SJCRH30 (cell line): ENCODE data around the gene MICAL1. TPM values are rescaled to one million over a fixed set of nuclear protein-coding genes. Genes with fewer than 3 reads are reported as not detected.

ENCODE experiments used
- DNase-seq, 2 experiments: peaks; one replicate each; pipeline ENCODE4 v3.0.0-alpha.2; 2015 to 2020
- H3K27ac ChIP-seq: fragments of 250-450 bp; sonication (Bioruptor Pico); 2 replicates; pipeline ENCODE4 v1.5.1; 2020; ENCODE audit warnings: mild to moderate bottlenecking, moderate library complexity
- H3K27me3 ChIP-seq: fragments of 250-450 bp; sonication (Bioruptor Pico); 2 replicates; pipeline ENCODE4 v1.5.1; 2020; ENCODE audit warnings: mild to moderate bottlenecking, moderate library complexity
- H3K36me3 ChIP-seq: fragments of 250-450 bp; sonication (Bioruptor Pico); 2 replicates; pipeline ENCODE4 v1.5.1; 2020; ENCODE audit warnings: mild to moderate bottlenecking, moderate library complexity
- H3K4me1 ChIP-seq: fragments of 250-450 bp; sonication (Bioruptor Pico); 2 replicates; pipeline ENCODE4 v1.5.1; 2020; ENCODE audit warnings: mild to moderate bottlenecking, moderate library complexity
- H3K4me3 ChIP-seq: fragments of 250-450 bp; sonication (Bioruptor Pico); 2 replicates; pipeline ENCODE4 v1.5.1; 2020; ENCODE audit warnings: mild to moderate bottlenecking, moderate library complexity
- H3K9me3 ChIP-seq: fragments of 250-450 bp; sonication (Bioruptor Pico); replicated peaks from 2 replicates; pipeline ENCODE4 v1.5.1; 2020; ENCODE audit warnings: mild to moderate bottlenecking, moderate library complexity
- total RNA-seq: library from RNA; depleted of rRNA; stranded (reverse); fragments of >200 nt; shearing (Covaris generic); gene quantifications from 2 replicates; pipeline ENCODE4 v1.2.3, GENCODE V29; 2014

Gene MICAL1
- total RNA-seq, 1 experiment from 2014 or later, result 27.2 TPM

GRCh38 chr6:109482905-109483734, 27.5 kb upstream of the MICAL1 start, which contains the start of gene ZBTB24:
TSS of gene ZBTB24 (minus strand) at chr6:109483219. CDS start at chr6:109482026, 1,193 bp downstream.
- Histone ChIP-seq H3K36me3 (peaks cover 31% of the 10 kb centered on the region), H3K4me3 (peak within 1 kb of the TSS; percentile 95)

GRCh38 chr6:109480993-109481480, 25.5 kb upstream of the MICAL1 start:
- no peak for DNase-seq
- Histone ChIP-seq H3K4me1 (peaks cover 25% of the 10 kb centered on the region), H3K27ac (no peak overlapping the region), H3K9me3 (no peaks in the 10 kb centered on the region), H3K36me3 (peaks cover 40% of the 10 kb centered on the region), H3K27me3 (no peaks in the 10 kb centered on the region), H3K4me3 (no peak overlapping the region)

More at GRCh38 chr6:109482905-109483734, 27.5 kb upstream of the MICAL1 start, which contains the start of gene ZBTB24:
- no peaks in the 10 kb centered on the region for H3K27me3 ChIP-seq
- H3K27ac ChIP-seq, result peak within 1 kb of the TSS; percentile 58
- H3K9me3 ChIP-seq, result no peaks in the 10 kb centered on the region
- H3K4me1 ChIP-seq, result peaks cover 28% of the 10 kb centered on the region
- peak; percentile 94 to 95 for DNase-seq

DNA sequence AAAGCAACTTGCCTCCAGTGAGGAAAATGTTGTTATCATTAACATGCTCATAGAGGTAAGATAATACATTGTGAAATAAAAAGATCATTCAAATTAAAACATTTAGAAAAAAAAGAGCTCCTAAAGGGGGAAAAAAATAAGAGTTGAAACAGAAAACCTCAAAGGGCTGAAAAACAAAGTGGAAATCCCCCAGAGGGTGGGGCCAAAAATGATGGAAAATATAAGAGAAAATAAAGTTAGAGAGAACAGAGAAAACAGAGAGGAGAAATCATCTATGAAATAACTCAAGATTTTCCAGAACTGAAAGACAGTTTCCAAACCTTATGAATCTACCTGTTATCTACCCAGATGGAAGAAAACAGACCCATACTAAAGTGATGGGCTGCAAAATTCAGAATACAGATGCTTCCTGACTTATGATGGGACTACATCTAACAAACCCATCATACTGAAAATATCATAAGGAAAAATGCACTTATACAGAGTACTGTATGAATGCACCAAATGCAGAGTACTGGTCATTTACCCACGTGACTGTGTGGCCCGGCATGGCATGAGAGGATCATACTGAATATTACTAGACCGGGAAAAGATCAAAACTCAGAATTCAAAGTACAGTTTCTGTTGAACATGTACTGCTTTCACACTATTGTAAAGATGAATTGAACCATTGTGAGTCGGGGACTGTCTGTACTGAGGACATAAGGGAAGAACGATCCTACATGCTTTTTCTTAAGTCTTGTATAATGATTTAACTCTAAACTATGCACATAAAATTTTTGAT, 23.5 kb upstream of the MICAL1 start:
- Histone ChIP-seq H3K27me3 (no peaks in the 10 kb centered on the region), H3K27ac (no peak overlapping the region), H3K9me3 (no peaks in the 10 kb centered on the region), H3K4me1 (peaks cover 12% of the 10 kb centered on the region), H3K4me3 (no peak overlapping the region), H3K36me3 (peaks cover 59% of the 10 kb centered on the region)
- no peak for DNase-seq

- Histone ChIP-seq H3K27ac (no peak overlapping the region), H3K9me3 (no peaks in the 10 kb centered on the region), H3K4me1 (peaks cover 9% of the 10 kb centered on the region), H3K36me3 (peaks cover 62% of the 10 kb centered on the region), H3K4me3 (no peak overlapping the region), H3K27me3 (no peaks in the 10 kb centered on the region)
- DNase-seq, result no peak
These were observed 22.7 kb upstream of the MICAL1 start for GRCh38 chr6:109478222-109478805.

- Histone ChIP-seq H3K9me3 (no peaks in the 10 kb centered on the region), H3K27me3 (no peaks in the 10 kb centered on the region), H3K4me1 (peaks cover 9% of the 10 kb centered on the region), H3K36me3 (peaks cover 66% of the 10 kb centered on the region), H3K27ac (no peak overlapping the region), H3K4me3 (no peak overlapping the region)
- no peak for DNase-seq
These were observed 22.2 kb upstream of the MICAL1 start for GRCh38 chr6:109477725-109478124.

DNA sequence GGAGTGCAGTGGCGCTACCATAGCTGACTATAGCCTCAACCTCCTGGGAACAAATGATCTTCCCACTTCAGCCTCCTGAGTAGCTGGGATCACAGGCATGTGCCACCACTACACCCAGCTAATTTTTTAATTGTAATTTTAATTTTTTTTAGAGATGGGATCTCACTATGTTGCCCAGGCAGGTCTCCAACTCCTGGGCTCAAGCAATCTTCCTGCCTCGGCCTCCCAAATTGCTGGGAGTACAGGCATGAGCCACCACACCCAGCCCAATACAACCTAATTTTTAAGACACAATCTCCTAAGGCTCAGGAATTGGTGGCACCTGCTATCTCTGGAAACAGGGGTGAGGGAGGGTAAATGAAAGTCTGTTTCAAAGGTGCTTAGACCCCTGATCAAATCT, 21.6 kb upstream of the MICAL1 start:
- Histone ChIP-seq H3K36me3 (peaks cover 71% of the 10 kb centered on the region), H3K4me3 (no peak overlapping the region), H3K27me3 (no peaks in the 10 kb centered on the region), H3K9me3 (no peaks in the 10 kb centered on the region), H3K4me1 (peaks cover 9% of the 10 kb centered on the region), H3K27ac (no peak overlapping the region)
- DNase-seq, result no peak

GRCh38 chr6:109475625-109476024, 20.1 kb upstream of the MICAL1 start:
- H3K4me3 ChIP-seq, result no peak overlapping the region
- no peak for DNase-seq
- peaks cover 67% of the 10 kb centered on the region for H3K36me3 ChIP-seq
- no peaks in the 10 kb centered on the region for H3K27me3 ChIP-seq
- H3K9me3 ChIP-seq, result no peaks in the 10 kb centered on the region
- H3K4me1 ChIP-seq, result peaks cover 4% of the 10 kb centered on the region; the same call in 1 of the 2 replicates
- no peak overlapping the region for H3K27ac ChIP-seq

DNA sequence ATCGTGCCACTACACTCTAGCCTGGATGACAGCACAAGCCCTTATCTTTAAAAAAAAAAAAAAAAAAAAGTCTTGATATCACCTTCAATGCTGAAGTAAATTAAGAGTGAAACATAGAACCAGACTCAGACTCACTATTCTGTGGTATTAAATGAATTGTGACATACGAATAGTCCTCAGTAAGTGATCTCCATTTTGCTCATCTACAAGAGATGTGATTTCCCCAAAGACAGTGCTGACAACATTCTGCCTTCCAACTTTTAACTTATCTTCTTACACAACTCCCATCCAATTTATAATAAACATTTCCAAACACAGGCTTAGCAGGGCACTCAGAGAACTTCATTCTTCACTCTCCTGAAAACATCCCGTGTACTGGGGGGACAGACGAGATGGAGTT, 19.4 kb upstream of the MICAL1 start:
- H3K36me3 ChIP-seq, result peaks cover 61% of the 10 kb centered on the region
- no peaks in the 10 kb centered on the region for H3K27me3 ChIP-seq
- no peak overlapping the region for H3K27ac ChIP-seq

GRCh38 chr6:109473120-109473519, 17.5 kb upstream of the MICAL1 start:
- no peaks in the 10 kb centered on the region for H3K9me3 ChIP-seq
- H3K36me3 ChIP-seq, result peaks cover 52% of the 10 kb centered on the region
- H3K4me1 ChIP-seq, result no peaks in the 10 kb centered on the region
- no peaks in the 10 kb centered on the region for H3K27me3 ChIP-seq
- no peak overlapping the region for H3K27ac ChIP-seq
- no peak overlapping the region for H3K4me3 ChIP-seq
- DNase-seq, result no peak

More for the DNA sequence above, 19.4 kb upstream of the MICAL1 start:
- DNase-seq, result no peak
- Histone ChIP-seq H3K4me1 (peaks cover 4% of the 10 kb centered on the region; the same call in 1 of the 2 replicates), H3K4me3 (no peak overlapping the region), H3K9me3 (no peaks in the 10 kb centered on the region)

GRCh38 chr6:109472132-109472995, 16.8 kb upstream of the MICAL1 start:
- Histone ChIP-seq H3K9me3 (no peaks in the 10 kb centered on the region), H3K27me3 (no peaks in the 10 kb centered on the region), H3K4me1 (no peaks in the 10 kb centered on the region), H3K4me3 (no peak overlapping the region), H3K27ac (no peak overlapping the region), H3K36me3 (peaks cover 55% of the 10 kb centered on the region)
- DNase-seq, result no peak

- no peak overlapping the region for H3K4me3 ChIP-seq
- no peaks in the 10 kb centered on the region for H3K4me1 ChIP-seq
- peaks cover 61% of the 10 kb centered on the region for H3K36me3 ChIP-seq
- no peaks in the 10 kb centered on the region for H3K9me3 ChIP-seq
- no peak overlapping the region for H3K27ac ChIP-seq
- DNase-seq, result no peak
- no peaks in the 10 kb centered on the region for H3K27me3 ChIP-seq
These were observed 15.7 kb upstream of the MICAL1 start for GRCh38 chr6:109471105-109471810.

DNA sequence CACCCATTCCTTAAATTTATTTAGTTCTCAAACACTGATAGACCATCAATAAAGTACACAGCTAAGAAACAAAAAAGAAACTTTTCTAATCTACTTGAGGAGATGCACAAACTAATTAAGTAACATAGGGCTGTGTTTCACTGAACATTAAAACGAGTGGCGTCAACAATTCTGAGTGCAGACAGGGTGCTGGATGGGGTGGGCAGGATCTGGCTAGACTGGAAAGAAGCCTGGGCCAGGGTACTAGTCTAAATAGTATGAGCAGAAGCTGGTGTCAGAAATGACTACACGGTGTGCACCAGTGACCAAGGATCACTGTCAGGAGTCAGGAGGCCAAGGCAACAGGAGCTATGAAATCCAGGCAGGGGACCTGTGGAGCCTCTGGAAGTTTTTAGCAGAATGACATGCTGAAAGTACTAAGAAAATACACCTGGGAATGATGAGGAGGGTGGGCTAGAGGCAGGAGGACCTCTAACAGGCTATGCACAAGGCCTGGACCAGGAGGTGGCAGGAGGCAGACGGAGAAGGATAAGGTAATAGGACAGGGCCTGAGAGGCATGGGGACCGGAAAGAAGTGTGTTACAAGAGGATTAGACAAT, 14.1 kb upstream of the MICAL1 start:
- no peaks in the 10 kb centered on the region for H3K27me3 ChIP-seq
- H3K4me3 ChIP-seq, result no peak overlapping the region
- H3K36me3 ChIP-seq, result peaks cover 63% of the 10 kb centered on the region
- H3K27ac ChIP-seq, result no peak overlapping the region
- no peak for DNase-seq
- no peaks in the 10 kb centered on the region for H3K9me3 ChIP-seq
- H3K4me1 ChIP-seq, result no peaks in the 10 kb centered on the region

- no peak overlapping the region for H3K27ac ChIP-seq
- H3K27me3 ChIP-seq, result 0 out of 2 replicates have a peak, but pooled peaks cover 3% of the 10 kb centered on the region
- H3K4me1 ChIP-seq, result no peaks in the 10 kb centered on the region
- no peaks in the 10 kb centered on the region for H3K9me3 ChIP-seq
- DNase-seq, result no peak
- no peak overlapping the region for H3K4me3 ChIP-seq
- H3K36me3 ChIP-seq, result peaks cover 66% of the 10 kb centered on the region
These were observed 12.1 kb upstream of the MICAL1 start for GRCh38 chr6:109467696-109468095.
